ENCODE results near the gene SLC25A23. TPM values are rescaled to one million over a fixed set of nuclear protein-coding genes. Genes with fewer than 3 reads are reported as not detected.

Gene SLC25A23
- total RNA-seq, 2 donors from 2014 or later = 124 to 151 TPM

- Histone ChIP-seq H3K9ac (ENCODE audit: low read depth in 2 of 2, low read length in 2 of 2) (peak overlapping the region in 1 of 2 donors; percentile 63), H3K9me3 (no peaks in the 10 kb centered on the region), H3K27ac (no peak overlapping the region), H3K27me3 (no peaks in the 10 kb centered on the region), H3K4me3 (peak overlapping the region; percentile 86), H3K4me1 (no peaks in the 10 kb centered on the region), H3K36me3 (peaks cover 8% of the 10 kb centered on the region)
- no peak for DNase-seq
- intact Hi-C loops (cut with DNase I) = no loop called here
- TF ChIP-seq CTCF (IDR thresholded peaks at IDR 0.05) = no peak
Measured at GRCh38 chr19:6457958-6458694, 1.5 kb downstream of the SLC25A23 start.

- no peak overlapping the region for H3K4me3 ChIP-seq
- no peaks in the 10 kb centered on the region for H3K27me3 ChIP-seq
- intact Hi-C loops (cut with DNase I) = no loop called here
- no peak for DNase-seq
- H3K4me1 ChIP-seq = no peaks in the 10 kb centered on the region
- H3K9ac ChIP-seq (ENCODE audit: low read depth in 2 of 2, low read length in 2 of 2) = no peak overlapping the region
- H3K27ac ChIP-seq = no peak overlapping the region
- peaks cover 8% of the 10 kb centered on the region for H3K36me3 ChIP-seq
- H3K9me3 ChIP-seq = no peaks in the 10 kb centered on the region
- no peak for TF ChIP-seq CTCF (IDR thresholded peaks at IDR 0.05)
Measured at GRCh38 chr19:6455924-6456323, 3.7 kb downstream of the SLC25A23 start.

- Histone ChIP-seq H3K9me3 (no peaks in the 10 kb centered on the region), H3K9ac (ENCODE audit: low read depth in 2 of 2, low read length in 2 of 2) (no peak overlapping the region), H3K4me1 (no peaks in the 10 kb centered on the region), H3K27me3 (no peaks in the 10 kb centered on the region), H3K27ac (no peak overlapping the region), H3K4me3 (no peak overlapping the region), H3K36me3 (peaks cover 8% of the 10 kb centered on the region)
- intact Hi-C loops (cut with DNase I) = no loop called here
- no peak for TF ChIP-seq CTCF (IDR thresholded peaks at IDR 0.05)
- no peak for DNase-seq
Measured at GRCh38 chr19:6453951-6454565, 5.5 kb downstream of the SLC25A23 start.

GRCh38 chr19:6452899-6453298, 6.7 kb downstream of the SLC25A23 start:
- no peak for DNase-seq
- no peak for TF ChIP-seq CTCF (IDR thresholded peaks at IDR 0.05)
- no peaks in the 10 kb centered on the region for H3K27me3 ChIP-seq
- no peaks in the 10 kb centered on the region for H3K4me1 ChIP-seq
- peaks cover 8% of the 10 kb centered on the region for H3K36me3 ChIP-seq
- no peak overlapping the region for H3K9ac ChIP-seq (ENCODE audit: low read depth in 2 of 2, low read length in 2 of 2)
- intact Hi-C loops (cut with DNase I) = no loop called here
- no peak overlapping the region for H3K27ac ChIP-seq
- no peaks in the 10 kb centered on the region for H3K9me3 ChIP-seq
- H3K4me3 ChIP-seq = no peak overlapping the region

GRCh38 chr19:6452223-6452614, 7.4 kb downstream of the SLC25A23 start:
- no peak for DNase-seq
- no peak overlapping the region for H3K27ac ChIP-seq
- H3K36me3 ChIP-seq = peaks cover 8% of the 10 kb centered on the region
- no peak overlapping the region for H3K9ac ChIP-seq (ENCODE audit: low read depth in 2 of 2, low read length in 2 of 2)
- intact Hi-C loops (cut with DNase I) = no loop called here
- H3K9me3 ChIP-seq = no peaks in the 10 kb centered on the region
- H3K4me1 ChIP-seq = no peaks in the 10 kb centered on the region
- no peaks in the 10 kb centered on the region for H3K27me3 ChIP-seq
- H3K4me3 ChIP-seq = no peak overlapping the region
- no peak for TF ChIP-seq CTCF (IDR thresholded peaks at IDR 0.05)

Measured in colonic mucosa (tissue), 4 donors.